ENCODE data around the gene ARL8B. TPM values are rescaled to one million over a fixed set of nuclear protein-coding genes. Genes with fewer than 3 reads are reported as not detected.

The ARL8B gene
- total and polyA plus RNA-seq, 10 of the 15 experiments (the other 5 are each of a cell fraction or from before 2014, with no cell fraction given), result 22.0 to 80.6 (median 43.7) TPM

- intact Hi-C loops (cut with micrococcal nuclease; ENCODE audit: unreplicated experiment), result no loop called here
- SMC1A ChIA-PET (ENCODE audit: uncharacterized antibody, unreplicated experiment), result interaction anchor here (1.0 to 3.0 kb wide), 4 partner anchors 9 to 37 kb away, joined by 4 to 17 read pairs (median 6); no protein-coding TSS in a partner anchor
- no peak for DNase-seq (ENCODE audit: low read depth, low spot score)
- Histone ChIP-seq H3K9me3 (replicated peaks; ENCODE audit: control insufficient read depth, insufficient read depth, low read length) (peaks cover 33% of the 10 kb centered on the region), H3K27me3 (replicated peaks in 1 of 2; ENCODE audit: control insufficient read depth in 2 of 2, insufficient read depth in 2 of 2, low read length in 1 of 2) (no peaks in the 10 kb centered on the region), H3K27ac (ENCODE audit: control insufficient read depth, insufficient read depth) (peak overlapping the region; percentile 61), H3K4me3 (no peak overlapping the region), H4K20me1 (ENCODE audit: control insufficient read depth, insufficient read depth) (no peaks in the 10 kb centered on the region), H3K4me2 (ENCODE audit: control insufficient read depth, insufficient read depth) (no peak overlapping the region; the same call in 1 of the 2 replicates), H2AFZ (ENCODE audit: control insufficient read depth, low read depth, low read length) (no peak overlapping the region), H3K4me1 (ENCODE audit: control insufficient read depth, insufficient read depth, low read length) (peaks cover 11% of the 10 kb centered on the region), H3K9ac (ENCODE audit: control insufficient read depth, insufficient read depth, low read length) (no peak overlapping the region), H3K36me3 (ENCODE audit: control insufficient read depth in 2 of 2, insufficient read depth in 2 of 2, low read length in 1 of 2) (peaks cover 6% of the 10 kb centered on the region in 2 experiments), H3K79me2 (ENCODE audit: control insufficient read depth, insufficient read depth, low read length) (peaks cover 87% of the 10 kb centered on the region)
- in situ Hi-C loops (cut with MboI), result no loop called here
- ATAC-seq, result peak; percentile 24
- CTCF ChIA-PET, result interaction anchor here (0.8 to 1.5 kb wide), 3 partner anchors 11 to 47 kb away, joined by 3 to 4 read pairs (median 3); no protein-coding TSS in a partner anchor
- 0 out of 2 replicates have a peak, but pooled peaks have one; percentile 6 for TF ChIP-seq IRF4 (IDR thresholded peaks at IDR 0.05; ENCODE audit: low read depth, low read length)
- TF ChIP-seq TCF12 (IDR thresholded peaks at IDR 0.05; ENCODE audit: low read depth, low read length), result no peak
- no peak for TF ChIP-seq ATF3 (IDR thresholded peaks at IDR 0.05; ENCODE audit: borderline replicate concordance, extremely low read depth, low read depth, low read length)
- no peak for TF ChIP-seq CREB1 (IDR thresholded peaks at IDR 0.05; ENCODE audit: low read depth)
- TF ChIP-seq CBFB (IDR thresholded peaks at IDR 0.05; ENCODE audit: low read depth), result no peak
- TF ChIP-seq SRF (IDR thresholded peaks at IDR 0.05; ENCODE audit: low read depth in 2 of 2, low read length in 2 of 2), result peak in 1 of 2 experiments; percentile 38; a peak in 1 of 4 replicates
- POLR2A ChIA-PET, result interaction anchor here (0.7 to 2.5 kb wide), 2 partner anchors 16 to 37 kb away, joined by 3 to 8 read pairs; partner anchors contain the start of gene EDEM1
- FAIRE-seq, result no peak
- BruUV-seq (replicated peaks), result no TSS peak
- 75% methylated on average over 7 of the region's 7 CpGs for WGBS (ENCODE audit: insufficient coverage, insufficient replicate concordance, low lambda C conversion rate, missing lambda C conversion rate)
- RAD21 ChIA-PET (ENCODE audit: unreplicated experiment), result interaction anchor here (1.2 to 1.3 kb wide), 2 partner anchors 11 kb away, joined by 3 read pairs; no protein-coding TSS in a partner anchor
Measured at GRCh38 chr3:5149306-5149880, 27.3 kb downstream of the ARL8B start.

Data from GM12878 (cell line).